ENCODE data around the gene MS4A6E.
A peak's percentile ranks its signal among the peaks of the same experiment; 100 is the strongest.
"Not testable (repeated sequence)": the region's sequence is repeated elsewhere in the genome, so short reads cannot be mapped to it uniquely, and the experiment has no call there.

MS4A6E gene

GRCh38 chr11:60348116-60348515 is 21.1 kb downstream of the MS4A6E start:
- FAIRE-seq (no peak), DNase-seq (ENCODE audit: insufficient read length, low spot score) (no peak)
- TF ChIP-seq, protein P1, sequence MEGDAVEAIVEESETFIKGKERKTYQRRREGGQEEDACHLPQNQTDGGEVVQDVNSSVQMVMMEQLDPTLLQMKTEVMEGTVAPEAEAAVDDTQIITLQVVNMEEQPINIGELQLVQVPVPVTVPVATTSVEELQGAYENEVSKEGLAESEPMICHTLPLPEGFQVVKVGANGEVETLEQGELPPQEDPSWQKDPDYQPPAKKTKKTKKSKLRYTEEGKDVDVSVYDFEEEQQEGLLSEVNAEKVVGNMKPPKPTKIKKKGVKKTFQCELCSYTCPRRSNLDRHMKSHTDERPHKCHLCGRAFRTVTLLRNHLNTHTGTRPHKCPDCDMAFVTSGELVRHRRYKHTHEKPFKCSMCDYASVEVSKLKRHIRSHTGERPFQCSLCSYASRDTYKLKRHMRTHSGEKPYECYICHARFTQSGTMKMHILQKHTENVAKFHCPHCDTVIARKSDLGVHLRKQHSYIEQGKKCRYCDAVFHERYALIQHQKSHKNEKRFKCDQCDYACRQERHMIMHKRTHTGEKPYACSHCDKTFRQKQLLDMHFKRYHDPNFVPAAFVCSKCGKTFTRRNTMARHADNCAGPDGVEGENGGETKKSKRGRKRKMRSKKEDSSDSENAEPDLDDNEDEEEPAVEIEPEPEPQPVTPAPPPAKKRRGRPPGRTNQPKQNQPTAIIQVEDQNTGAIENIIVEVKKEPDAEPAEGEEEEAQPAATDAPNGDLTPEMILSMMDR (IDR thresholded peaks at IDR 0.05; ENCODE audit: insufficient read depth, missing control alignments), result no peak

DNA sequence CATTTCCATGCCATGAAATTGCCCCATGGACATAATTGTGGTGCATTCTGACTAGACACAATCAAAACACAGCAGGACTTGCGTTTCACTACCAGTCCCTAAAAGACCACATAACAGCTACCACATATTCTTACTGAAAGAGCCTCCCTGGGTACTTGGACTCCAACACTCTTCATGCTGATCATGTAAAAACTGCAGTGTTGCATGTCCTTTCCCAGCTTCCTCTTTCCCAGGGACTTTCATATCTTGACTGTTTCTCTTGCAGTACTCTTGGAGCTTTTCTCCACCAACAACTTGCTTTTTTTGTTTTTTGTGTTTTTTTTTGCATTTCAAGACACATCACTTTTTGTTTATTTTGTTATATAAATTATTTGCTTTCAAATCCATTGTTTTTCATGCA is 22.9 kb downstream of the MS4A6E start:
- DNase-seq (ENCODE audit: insufficient read length, low spot score) (no peak), FAIRE-seq (no peak)
- TF ChIP-seq, protein P1 (IDR thresholded peaks at IDR 0.05; ENCODE audit: insufficient read depth, missing control alignments), result no peak

- FAIRE-seq (no peak), DNase-seq (ENCODE audit: insufficient read length, low spot score) (no peak)
- TF ChIP-seq, protein P1 (IDR thresholded peaks at IDR 0.05; ENCODE audit: insufficient read depth, missing control alignments), result no peak
Observed at GRCh38 chr11:60357771-60358170, 30.7 kb downstream of the MS4A6E start.

DNA sequence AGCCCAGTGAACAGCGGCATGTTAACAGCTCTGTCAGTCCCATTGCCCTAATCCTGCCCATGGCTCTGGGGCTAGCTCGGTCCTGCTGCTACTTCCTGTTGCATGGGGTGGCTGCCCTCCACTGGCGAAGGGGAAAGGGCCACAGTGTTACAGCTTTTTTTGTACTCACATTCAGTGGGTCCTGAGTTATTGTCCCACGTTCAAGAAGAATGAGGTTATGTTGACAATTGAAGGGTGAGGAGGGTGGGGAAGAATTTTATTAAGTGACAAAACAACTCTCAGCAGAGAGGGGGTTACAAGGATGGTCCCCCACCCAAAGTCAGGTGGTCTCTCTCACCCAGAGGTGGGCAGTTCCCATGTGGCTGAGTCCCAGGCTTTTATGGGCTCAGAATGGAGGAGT is 33.6 kb downstream of the MS4A6E start:
- DNase-seq (ENCODE audit: insufficient read length, low spot score) (no peak), FAIRE-seq (no peak)
- TF ChIP-seq, protein P1 (IDR thresholded peaks at IDR 0.05; ENCODE audit: insufficient read depth, missing control alignments), result no peak

- no peak for FAIRE-seq
- TF ChIP-seq, protein P1 (IDR thresholded peaks at IDR 0.05; ENCODE audit: insufficient read depth, missing control alignments), result no peak
- no peak for DNase-seq (ENCODE audit: insufficient read length, low spot score)
Observed at GRCh38 chr11:60362241-60362640, 35.2 kb downstream of the MS4A6E start.

DNA sequence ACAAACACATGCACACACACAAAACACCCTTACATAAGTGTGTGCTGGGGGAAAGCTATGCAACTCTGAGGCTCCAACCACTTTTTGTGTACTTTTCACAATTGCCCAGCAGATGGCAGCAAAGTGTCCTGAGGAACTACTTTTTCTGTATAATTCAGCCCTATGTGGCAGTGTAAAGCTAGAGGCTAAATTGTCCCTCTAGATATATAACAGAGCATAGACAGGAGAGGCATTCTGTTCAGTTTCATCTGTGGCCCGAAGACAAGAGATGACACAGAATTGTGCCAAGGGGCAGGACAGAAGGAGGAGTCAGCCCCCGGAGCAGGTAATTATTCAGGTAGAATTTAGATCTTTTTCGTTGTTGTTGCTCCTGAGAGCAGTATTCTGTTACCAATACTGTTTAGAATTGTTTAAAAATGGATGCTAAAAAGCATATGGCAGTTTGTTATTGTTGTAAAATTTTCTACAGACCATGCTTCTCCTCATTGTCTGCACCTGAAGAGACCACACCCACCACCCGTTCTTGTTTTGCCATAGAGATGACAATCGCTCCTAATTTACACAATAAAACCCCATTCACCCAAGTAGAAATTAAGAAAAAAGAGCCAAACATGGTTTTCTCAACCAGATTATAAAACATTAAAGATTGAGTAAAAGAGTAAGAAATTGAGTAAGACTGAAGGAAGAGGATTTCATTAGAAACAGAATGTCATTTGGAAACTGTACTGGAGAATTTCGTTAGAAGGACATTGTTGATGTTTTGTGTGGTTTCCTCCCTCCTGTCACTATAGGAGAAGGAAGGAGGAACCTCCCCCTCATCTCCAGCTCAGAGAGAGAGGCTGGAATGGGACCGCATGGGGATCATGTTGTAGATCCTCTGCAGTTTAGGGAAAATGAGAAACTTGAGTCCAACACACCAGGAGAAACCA is 36.8 kb downstream of the MS4A6E start:
- peak; percentile 93 for FAIRE-seq
- no peak for DNase-seq (ENCODE audit: insufficient read length, low spot score)
- TF ChIP-seq, protein P1 (IDR thresholded peaks at IDR 0.05; ENCODE audit: insufficient read depth, missing control alignments), result peak; percentile 71

DNA sequence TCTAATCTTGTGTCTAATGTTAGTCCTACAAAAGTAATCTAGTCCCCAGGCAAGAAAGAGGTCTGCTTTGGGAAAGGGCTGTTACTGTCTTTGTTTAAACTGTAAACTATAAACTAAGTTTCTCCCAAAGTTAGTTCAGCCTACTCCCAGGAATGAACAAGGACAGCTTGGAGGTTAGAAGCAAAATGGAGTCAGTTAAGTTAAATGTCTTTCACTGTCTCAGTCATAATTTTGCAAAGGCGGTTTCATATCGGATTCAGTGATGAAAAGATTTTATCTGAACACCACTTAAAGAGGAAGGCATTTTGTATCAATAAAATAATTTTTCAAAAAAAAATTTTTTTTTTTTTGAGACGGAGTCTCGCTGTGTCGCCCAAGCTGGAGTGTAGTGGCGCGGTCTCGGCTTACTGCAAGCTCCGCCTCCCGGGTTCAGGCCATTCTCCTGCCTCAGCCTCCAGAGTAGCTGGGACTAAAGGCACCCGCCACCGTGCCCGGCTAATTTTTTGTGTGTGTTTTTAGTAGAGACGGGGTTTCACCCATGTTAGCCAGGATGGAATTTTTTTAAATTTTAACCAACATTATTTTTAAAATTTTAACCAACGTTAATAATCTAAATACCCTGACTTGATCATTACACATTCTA is 39.3 kb downstream of the MS4A6E start:
- not testable (repeated sequence) for FAIRE-seq; DNase-seq (ENCODE audit: insufficient read length, low spot score)

Measured in D721Med (cell line).